Vagina (tissue), 2 donors: Measurements from ENCODE around the gene LRRC1.

Source experiments
- CTCF ChIP-seq, 3 experiments: fragments of 450-650 bp in 2 of 3; fragments of 200-600 bp in 1 of 3; sonication (generic) in 1 of 3; IDR thresholded peaks; one replicate each; pipeline ENCODE4 v1.5.1; 2017 to 2019; ENCODE audit warnings: antibody characterized with exemption in 3 of 3, mild to moderate bottlenecking in 2 of 3, moderate library complexity in 2 of 3
- POLR2A ChIP-seq, 2 donors: fragments of 450-650 bp; IDR thresholded peaks; one replicate each; pipeline ENCODE4 v1.6.1; 2017; ENCODE audit warnings: antibody characterized with exemption in 2 of 2, mild to moderate bottlenecking in 2 of 2, moderate library complexity in 2 of 2

GRCh38 chr6:53790886-53791285 is 3.9 kb upstream of the LRRC1 start:
- no peak for TF ChIP-seq CTCF (IDR thresholded peaks at IDR 0.05)
- TF ChIP-seq POLR2A (IDR thresholded peaks at IDR 0.05): no peak
